Measurements from ENCODE around the gene CADM1.

Gene CADM1

DNA sequence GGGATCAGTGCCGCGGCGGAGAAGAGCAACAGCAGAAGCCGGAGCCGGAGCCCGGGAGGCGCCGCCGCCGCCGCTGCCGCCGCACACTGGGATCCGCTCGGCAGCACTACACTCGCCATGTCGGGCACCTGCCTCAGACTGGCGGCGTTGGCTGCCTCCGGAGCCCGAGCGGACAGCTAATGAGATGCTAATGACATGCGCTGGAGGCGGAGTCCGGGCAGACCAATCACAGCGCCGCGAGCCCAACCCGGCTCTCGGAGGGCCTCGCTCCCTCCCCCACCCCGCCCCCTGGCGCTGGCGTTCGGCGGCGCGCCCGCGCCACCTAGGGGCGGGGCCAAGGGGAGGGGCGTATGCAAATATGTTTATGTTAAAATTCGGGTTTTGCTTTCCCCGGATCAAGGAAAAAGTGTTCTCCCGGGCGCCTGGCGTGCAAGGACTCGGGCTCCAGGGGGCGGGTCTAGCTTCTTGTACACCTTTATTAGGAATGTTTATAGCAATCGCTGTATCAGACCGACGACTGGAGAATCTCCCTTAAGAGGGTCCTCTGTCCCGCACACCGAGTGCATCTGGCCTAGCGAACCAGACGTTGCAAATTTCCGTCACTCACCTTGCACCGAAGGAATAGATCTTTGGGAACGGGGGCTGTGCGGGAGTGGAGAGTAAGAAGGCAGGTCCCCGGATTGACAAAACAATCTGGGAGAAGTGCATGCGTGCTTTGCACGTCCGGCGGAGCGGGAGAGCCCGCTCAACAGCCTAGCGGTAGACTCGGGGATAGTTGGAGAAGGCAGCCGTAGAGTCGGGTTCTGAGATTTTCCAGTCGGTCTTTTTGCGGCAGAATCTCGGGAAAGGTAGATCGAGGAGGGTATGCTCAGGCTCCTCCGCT, at the start of gene CADM1:
Gene CADM1 (minus strand): TSS at position 140 of the 883 bp plus-strand sequence.
- DNase-seq (ENCODE audit: low read depth, low spot score) = peak; percentile 95
- peak within 1 kb of the TSS; percentile 77 for H3K4me3 ChIP-seq (ENCODE audit: insufficient read length, low read depth)
- H3K36me3 ChIP-seq (ENCODE audit: insufficient read depth, insufficient read length, low read length) = no peaks in the 10 kb centered on the region
- TF ChIP-seq ZNF274 (IDR thresholded peaks at IDR 0.05; ENCODE audit: low read depth, low read length) (no peak), SUZ12 (IDR thresholded peaks at IDR 0.05; ENCODE audit: extremely low read depth, insufficient read depth, insufficient read length) (no peak), YY1 (IDR thresholded peaks at IDR 0.05; ENCODE audit: insufficient read depth, insufficient read length) (no peak)
- H3K9me3 ChIP-seq (ENCODE audit: insufficient read depth, low read length) = no peaks in the 10 kb centered on the region
- H3K27me3 ChIP-seq (ENCODE audit: insufficient read depth, insufficient read length) = peaks cover 38% of the 10 kb centered on the region
- H3K4me1 ChIP-seq (ENCODE audit: insufficient read depth, insufficient read length) = peaks cover 3% of the 10 kb centered on the region
- peak within 1 kb of the TSS; percentile 77 for H3K9ac ChIP-seq (ENCODE audit: insufficient read length, low read depth)

DNA sequence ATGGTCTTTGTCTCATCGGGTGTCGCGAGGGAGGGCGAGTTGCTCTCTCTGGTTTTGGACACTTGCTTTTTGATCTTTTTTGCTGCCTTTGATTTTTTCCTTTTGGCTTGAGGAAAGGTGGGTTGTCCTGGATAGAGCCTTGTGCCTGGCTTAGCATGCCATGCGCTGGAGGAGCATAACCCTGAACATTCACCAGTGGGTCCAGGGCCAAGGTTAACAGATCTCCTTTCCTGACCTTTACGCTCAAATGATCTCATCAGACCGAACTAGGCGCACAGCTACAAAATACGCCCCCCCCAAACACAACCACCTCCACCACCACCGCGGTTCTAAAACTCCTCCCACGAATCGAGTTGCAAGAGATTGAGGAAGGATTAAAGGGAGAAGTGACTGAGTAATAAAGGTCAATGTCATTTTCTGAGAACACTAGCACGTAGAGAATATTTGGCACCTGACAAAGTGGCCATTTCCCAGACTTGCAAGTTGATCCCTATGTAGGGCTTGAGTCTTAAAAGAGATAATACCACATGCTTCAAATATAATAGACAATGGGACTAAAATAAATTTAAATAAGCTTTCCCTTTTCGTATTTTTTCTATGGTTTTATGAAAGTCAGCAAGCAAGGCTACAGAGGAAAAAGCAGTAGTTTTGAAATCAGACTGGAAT, 48.7 kb upstream of the CADM1 start:
- H3K36me3 ChIP-seq (ENCODE audit: insufficient read depth, insufficient read length, low read length) = no peaks in the 10 kb centered on the region
- TF ChIP-seq ZNF274 (IDR thresholded peaks at IDR 0.05; ENCODE audit: low read depth, low read length) (no peak), SUZ12 (IDR thresholded peaks at IDR 0.05; ENCODE audit: extremely low read depth, insufficient read depth, insufficient read length) (no peak), YY1 (IDR thresholded peaks at IDR 0.05; ENCODE audit: insufficient read depth, insufficient read length) (no peak)
- no peak overlapping the region for H3K4me3 ChIP-seq (ENCODE audit: insufficient read length, low read depth)
- peaks cover 5% of the 10 kb centered on the region for H3K4me1 ChIP-seq (ENCODE audit: insufficient read depth, insufficient read length)
- H3K9ac ChIP-seq (ENCODE audit: insufficient read length, low read depth) = no peak overlapping the region
- DNase-seq (ENCODE audit: low read depth, low spot score) = no peak
- no peaks in the 10 kb centered on the region for H3K27me3 ChIP-seq (ENCODE audit: insufficient read depth, insufficient read length)
- no peaks in the 10 kb centered on the region for H3K9me3 ChIP-seq (ENCODE audit: insufficient read depth, low read length)

DNA sequence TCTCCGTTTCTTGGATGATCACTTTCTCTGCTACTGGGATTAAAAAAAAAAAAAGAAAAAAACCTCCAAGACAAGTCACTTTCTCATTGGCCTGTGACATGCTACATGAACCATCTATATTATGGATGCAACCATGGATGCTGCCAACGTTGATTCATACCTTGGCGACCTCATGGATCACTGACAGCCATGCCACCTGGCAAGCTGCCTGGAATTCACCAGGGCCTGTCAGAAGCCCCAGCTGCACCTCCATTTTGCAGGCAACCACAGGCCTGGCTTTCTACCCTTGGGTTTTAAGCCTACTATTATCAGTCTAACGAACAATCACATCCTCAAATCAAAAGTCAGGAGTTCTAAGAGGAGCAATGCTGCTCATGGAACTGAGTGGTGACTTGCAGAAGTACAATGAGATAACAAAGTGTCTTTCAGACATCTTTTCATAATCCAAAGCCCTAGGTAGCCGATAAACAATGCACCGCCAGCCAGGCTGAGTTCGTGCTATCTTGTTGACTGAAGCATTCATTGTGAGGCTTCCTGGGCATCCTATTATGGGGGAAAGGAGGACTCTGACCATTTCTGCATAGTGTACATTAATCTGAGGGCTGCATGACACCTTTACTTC, 48.0 kb upstream of the CADM1 start:
- no peaks in the 10 kb centered on the region for H3K36me3 ChIP-seq (ENCODE audit: insufficient read depth, insufficient read length, low read length)
- H3K4me3 ChIP-seq (ENCODE audit: insufficient read length, low read depth) = no peak overlapping the region
- H3K9me3 ChIP-seq (ENCODE audit: insufficient read depth, low read length) = no peaks in the 10 kb centered on the region
- no peak for DNase-seq (ENCODE audit: low read depth, low spot score)
- TF ChIP-seq YY1 (IDR thresholded peaks at IDR 0.05; ENCODE audit: insufficient read depth, insufficient read length) (no peak), ZNF274 (IDR thresholded peaks at IDR 0.05; ENCODE audit: low read depth, low read length) (no peak), SUZ12 (IDR thresholded peaks at IDR 0.05; ENCODE audit: extremely low read depth, insufficient read depth, insufficient read length) (no peak)
- H3K27me3 ChIP-seq (ENCODE audit: insufficient read depth, insufficient read length) = no peaks in the 10 kb centered on the region
- H3K9ac ChIP-seq (ENCODE audit: insufficient read length, low read depth) = no peak overlapping the region
- H3K4me1 ChIP-seq (ENCODE audit: insufficient read depth, insufficient read length) = peaks cover 5% of the 10 kb centered on the region

DNA sequence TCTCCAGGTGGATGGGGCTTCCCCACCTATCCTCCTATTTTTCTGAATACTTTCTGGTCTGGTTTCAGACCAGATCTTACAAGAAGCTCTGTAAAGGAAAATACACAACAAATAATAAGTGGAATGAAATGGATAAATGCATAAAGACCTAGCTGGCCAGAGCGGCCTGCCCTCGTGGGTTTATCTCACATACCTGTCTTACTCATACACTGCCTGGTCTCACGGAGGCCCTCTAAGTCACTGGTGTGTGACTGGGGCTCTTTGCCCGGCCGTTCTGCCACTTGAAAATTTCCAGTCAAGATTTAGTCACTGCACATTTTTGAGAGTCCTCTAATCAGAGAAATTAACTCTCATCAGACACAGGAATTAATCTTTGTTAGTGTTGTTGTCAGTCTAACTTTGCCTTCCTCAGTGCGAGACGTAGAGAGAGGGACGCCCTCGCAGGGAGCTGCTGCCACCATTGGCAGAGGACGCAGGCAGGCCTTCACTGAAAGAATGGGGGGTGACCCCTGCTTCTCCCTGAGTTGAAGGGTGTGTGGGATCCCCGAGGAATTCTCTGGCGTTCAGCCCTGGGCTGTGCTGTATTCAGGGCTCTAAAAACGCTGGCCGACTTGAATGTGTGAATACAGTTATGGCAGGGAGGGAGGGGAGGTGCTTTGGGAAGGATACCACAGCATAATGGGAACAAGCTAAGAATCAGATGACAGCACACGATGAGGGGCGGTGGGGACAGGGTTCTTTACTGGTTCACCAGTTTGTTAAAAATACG, 46.3 kb upstream of the CADM1 start:
- no peak for DNase-seq (ENCODE audit: low read depth, low spot score)
- Histone ChIP-seq H3K36me3 (ENCODE audit: insufficient read depth, insufficient read length, low read length) (no peaks in the 10 kb centered on the region), H3K4me1 (ENCODE audit: insufficient read depth, insufficient read length) (peaks cover 5% of the 10 kb centered on the region), H3K9me3 (ENCODE audit: insufficient read depth, low read length) (no peaks in the 10 kb centered on the region), H3K9ac (ENCODE audit: insufficient read length, low read depth) (no peak overlapping the region), H3K4me3 (ENCODE audit: insufficient read length, low read depth) (no peak overlapping the region), H3K27me3 (ENCODE audit: insufficient read depth, insufficient read length) (no peaks in the 10 kb centered on the region)
- TF ChIP-seq YY1 (IDR thresholded peaks at IDR 0.05; ENCODE audit: insufficient read depth, insufficient read length) (no peak), SUZ12 (IDR thresholded peaks at IDR 0.05; ENCODE audit: extremely low read depth, insufficient read depth, insufficient read length) (no peak), ZNF274 (IDR thresholded peaks at IDR 0.05; ENCODE audit: low read depth, low read length) (no peak)

DNA sequence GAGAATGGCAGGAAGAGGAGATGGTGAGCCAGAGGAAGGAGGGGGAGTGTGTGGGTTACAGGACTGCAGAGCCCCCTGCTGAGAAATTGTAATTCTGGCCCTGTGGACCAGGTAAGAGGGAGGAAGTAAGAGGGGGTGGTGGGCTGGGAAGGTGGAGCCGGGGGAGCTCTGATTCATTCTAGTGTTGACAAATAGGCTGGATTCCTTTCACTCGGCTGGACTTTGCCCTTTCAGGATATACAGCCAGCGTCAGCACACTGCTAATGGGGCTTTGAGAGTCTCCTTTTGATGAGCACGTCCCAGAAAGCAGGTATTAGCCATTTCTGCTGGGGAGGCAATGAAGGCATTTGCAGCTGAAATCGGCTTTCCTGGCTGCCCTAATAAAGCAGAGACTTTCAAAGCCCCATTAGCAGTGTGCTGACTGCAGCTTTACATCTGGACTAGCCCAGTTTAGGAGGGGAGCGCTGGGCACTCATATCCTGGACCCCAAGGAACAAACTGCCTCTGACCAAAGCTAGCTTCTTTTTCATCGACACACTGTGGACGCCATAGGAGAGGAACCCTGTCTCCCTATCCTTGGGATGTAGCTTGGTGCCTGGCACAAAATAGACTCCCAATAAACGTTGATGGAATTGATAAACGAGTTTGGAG, 44.8 kb upstream of the CADM1 start:
- Histone ChIP-seq H3K27me3 (ENCODE audit: insufficient read depth, insufficient read length) (no peaks in the 10 kb centered on the region), H3K9ac (ENCODE audit: insufficient read length, low read depth) (no peak overlapping the region), H3K9me3 (ENCODE audit: insufficient read depth, low read length) (no peaks in the 10 kb centered on the region), H3K36me3 (ENCODE audit: insufficient read depth, insufficient read length, low read length) (no peaks in the 10 kb centered on the region), H3K4me1 (ENCODE audit: insufficient read depth, insufficient read length) (peaks cover 5% of the 10 kb centered on the region), H3K4me3 (ENCODE audit: insufficient read length, low read depth) (no peak overlapping the region)
- TF ChIP-seq YY1 (IDR thresholded peaks at IDR 0.05; ENCODE audit: insufficient read depth, insufficient read length) = no peak
- no peak for TF ChIP-seq ZNF274 (IDR thresholded peaks at IDR 0.05; ENCODE audit: low read depth, low read length)
- no peak for TF ChIP-seq SUZ12 (IDR thresholded peaks at IDR 0.05; ENCODE audit: extremely low read depth, insufficient read depth, insufficient read length)
- peak; percentile 76 for DNase-seq (ENCODE audit: low read depth, low spot score)

DNA sequence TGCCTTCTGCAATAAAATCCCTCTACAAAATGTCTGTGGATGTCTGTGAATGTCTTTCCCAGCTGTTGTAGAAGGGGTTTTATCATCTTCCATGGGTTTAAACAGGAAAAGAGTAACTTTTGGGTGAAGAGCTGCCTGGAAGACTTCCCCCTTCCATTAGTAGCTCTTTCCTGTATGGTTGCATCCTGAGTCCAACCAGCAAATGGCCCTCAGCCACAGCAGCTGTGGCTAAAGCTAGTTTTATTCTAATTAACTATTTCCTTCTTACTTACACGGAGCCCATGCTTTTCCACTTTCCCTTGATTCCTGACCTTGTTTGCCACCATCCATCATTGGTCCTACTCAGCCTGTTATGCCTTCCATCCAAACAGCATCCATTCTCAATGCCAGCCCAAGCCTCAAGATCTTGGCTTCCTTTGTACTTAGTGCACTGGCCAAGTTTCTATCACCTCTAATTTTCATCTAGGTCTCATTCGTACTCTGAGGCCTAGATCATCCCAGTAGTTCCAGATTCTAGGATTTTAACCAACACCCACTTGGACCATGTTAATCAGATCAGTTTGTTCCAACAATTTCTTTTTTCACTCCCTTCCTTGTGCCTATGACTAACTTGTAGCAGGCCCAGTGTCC, 41.5 kb upstream of the CADM1 start:
- H3K9ac ChIP-seq (ENCODE audit: insufficient read length, low read depth) = no peak overlapping the region
- no peak overlapping the region for H3K4me3 ChIP-seq (ENCODE audit: insufficient read length, low read depth)
- DNase-seq (ENCODE audit: low read depth, low spot score) = no peak
- TF ChIP-seq SUZ12 (IDR thresholded peaks at IDR 0.05; ENCODE audit: extremely low read depth, insufficient read depth, insufficient read length) (no peak), ZNF274 (IDR thresholded peaks at IDR 0.05; ENCODE audit: low read depth, low read length) (no peak), YY1 (IDR thresholded peaks at IDR 0.05; ENCODE audit: insufficient read depth, insufficient read length) (no peak)
- no peaks in the 10 kb centered on the region for H3K9me3 ChIP-seq (ENCODE audit: insufficient read depth, low read length)
- H3K36me3 ChIP-seq (ENCODE audit: insufficient read depth, insufficient read length, low read length) = no peaks in the 10 kb centered on the region
- H3K4me1 ChIP-seq (ENCODE audit: insufficient read depth, insufficient read length) = peaks cover 4% of the 10 kb centered on the region
- no peaks in the 10 kb centered on the region for H3K27me3 ChIP-seq (ENCODE audit: insufficient read depth, insufficient read length)

Measured in NT2/D1 (cell line).